ENCODE data around the gene PTGR3.

PTGR3 gene

GRCh38 chr18:75246721-75247610 is 38.0 kb upstream of the PTGR3 start:
- H3K27me3 Mint-ChIP-seq, result no peaks in the 10 kb centered on the region
- H3K27ac Mint-ChIP-seq, result peak overlapping the region; percentile 95
- H3K4me1 Mint-ChIP-seq, result peaks cover 52% of the 10 kb centered on the region
- peak overlapping the region; percentile 86 for H3K4me3 Mint-ChIP-seq
- no peaks in the 10 kb centered on the region for H3K9me3 Mint-ChIP-seq
- ATAC-seq, result no peak
- H3K36me3 Mint-ChIP-seq (ENCODE audit: low read depth), result no peaks in the 10 kb centered on the region
- DNase-seq, result peak; percentile 24

DNA sequence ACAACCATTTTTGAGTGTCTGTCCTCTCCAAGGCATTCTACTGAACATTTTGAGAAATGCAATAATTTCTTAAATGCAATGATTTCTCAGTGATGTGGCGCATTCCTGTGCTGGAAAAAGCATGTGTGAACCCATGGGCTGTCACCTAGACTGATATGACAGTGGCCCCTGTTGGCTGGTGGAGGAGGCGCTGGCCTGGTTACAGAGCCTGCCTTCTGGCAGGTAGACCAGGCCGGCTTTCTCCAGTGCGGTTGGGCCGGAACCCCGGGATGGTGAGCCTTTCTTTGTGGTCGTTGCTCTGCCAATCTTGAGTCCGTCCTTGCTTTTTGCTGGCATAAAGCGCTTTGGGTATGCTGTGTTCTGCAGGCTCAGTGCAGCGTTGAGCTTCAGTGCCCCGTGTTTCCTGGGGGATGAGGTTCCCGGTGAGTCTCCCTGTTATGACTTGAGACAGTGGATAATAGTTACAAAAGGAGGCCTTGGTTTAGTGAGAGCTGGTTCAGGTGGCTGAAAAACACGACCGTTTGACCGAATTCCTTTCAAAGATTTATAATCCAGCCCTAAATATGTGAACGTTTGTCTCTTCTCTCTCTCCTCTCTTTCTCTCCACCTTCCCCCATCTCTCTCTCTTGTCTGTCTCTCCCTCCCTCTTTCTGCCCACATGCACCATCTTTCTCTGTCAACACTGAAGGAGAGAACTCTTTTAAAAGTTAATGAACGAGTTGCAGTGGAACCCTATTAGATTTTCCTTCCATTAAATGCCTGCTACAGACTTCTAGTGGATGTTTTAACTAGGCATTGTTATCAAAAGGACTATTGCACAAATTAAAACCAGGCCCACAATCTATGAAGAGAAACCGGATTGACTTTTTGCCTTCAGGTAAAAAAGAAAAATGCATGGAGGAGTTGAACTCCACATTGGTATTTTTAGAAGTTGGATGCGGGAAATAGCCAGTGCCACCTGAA is 35.7 kb upstream of the PTGR3 start:
- ATAC-seq (peak; percentile 44), DNase-seq (no peak)
- no peaks in the 10 kb centered on the region for H3K27me3 Mint-ChIP-seq
- H3K4me1 Mint-ChIP-seq, result peaks cover 43% of the 10 kb centered on the region
- H3K27ac Mint-ChIP-seq, result no peak overlapping the region
- no peak overlapping the region for H3K4me3 Mint-ChIP-seq
- no peaks in the 10 kb centered on the region for H3K36me3 Mint-ChIP-seq (ENCODE audit: low read depth)
- H3K9me3 Mint-ChIP-seq, result no peaks in the 10 kb centered on the region

GRCh38 chr18:75241705-75242104 is 32.8 kb upstream of the PTGR3 start:
- H3K4me1 Mint-ChIP-seq, result peaks cover 31% of the 10 kb centered on the region
- H3K36me3 Mint-ChIP-seq (ENCODE audit: low read depth), result peaks cover 2% of the 10 kb centered on the region
- H3K27ac Mint-ChIP-seq, result no peak overlapping the region

DNA sequence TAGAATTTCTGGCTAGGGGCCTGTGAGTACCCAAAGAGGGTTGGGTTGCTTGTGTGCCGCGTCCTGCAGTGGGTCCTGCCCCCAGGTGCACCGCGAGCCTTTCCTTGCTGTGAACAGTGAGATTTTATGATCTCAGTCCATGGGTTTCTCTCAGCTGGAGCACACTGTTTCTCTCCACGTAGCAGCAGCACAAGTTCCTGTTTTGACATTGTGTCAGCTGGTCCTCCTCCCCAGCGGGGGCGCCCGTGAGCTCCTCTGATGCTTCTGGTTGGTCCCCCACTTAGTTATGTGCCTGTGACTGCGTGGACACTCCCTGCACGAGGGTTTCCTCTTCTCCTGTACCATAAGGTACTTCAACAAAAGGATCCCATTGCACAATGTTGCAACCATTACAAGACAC is 31.5 kb upstream of the PTGR3 start:
- ATAC-seq (no peak), DNase-seq (no peak)
- Mint-ChIP-seq H3K4me1 (peaks cover 21% of the 10 kb centered on the region), H3K4me3 (no peak overlapping the region), H3K27ac (no peak overlapping the region), H3K9me3 (no peaks in the 10 kb centered on the region), H3K27me3 (no peaks in the 10 kb centered on the region), H3K36me3 (ENCODE audit: low read depth) (peaks cover 7% of the 10 kb centered on the region)

More at GRCh38 chr18:75241705-75242104, 32.8 kb upstream of the PTGR3 start:
- DNase-seq, result no peak
- H3K9me3 Mint-ChIP-seq, result no peaks in the 10 kb centered on the region
- no peak for ATAC-seq
- no peak overlapping the region for H3K4me3 Mint-ChIP-seq
- no peaks in the 10 kb centered on the region for H3K27me3 Mint-ChIP-seq

- Mint-ChIP-seq H3K4me1 (peaks cover 14% of the 10 kb centered on the region), H3K4me3 (no peak overlapping the region)
- ATAC-seq, result no peak
Measured at GRCh38 chr18:75238786-75239185, 29.8 kb upstream of the PTGR3 start.

DNA sequence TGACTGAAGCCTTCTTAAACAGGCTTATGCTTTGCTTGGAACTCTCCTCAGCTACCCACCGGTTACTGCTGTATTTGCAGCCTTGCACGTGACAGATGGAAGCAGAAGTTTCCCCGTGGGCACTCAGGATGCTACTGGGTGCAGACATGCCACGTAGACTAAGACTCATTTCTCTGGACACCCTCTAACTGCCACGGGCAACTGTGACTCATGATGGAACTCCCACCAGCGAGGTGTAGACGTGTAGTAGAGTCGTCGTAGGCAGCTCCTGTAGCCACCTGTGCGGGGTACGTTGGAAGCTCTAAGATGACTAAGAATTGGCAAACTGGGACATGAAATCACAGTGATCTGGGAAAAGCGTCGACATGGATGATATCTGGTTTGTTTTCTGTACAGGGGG is 29.2 kb upstream of the PTGR3 start:
- DNase-seq (no peak), ATAC-seq (peak; percentile 52)
- peaks cover 16% of the 10 kb centered on the region for H3K4me1 Mint-ChIP-seq
- H3K4me3 Mint-ChIP-seq, result no peak overlapping the region
- H3K27ac Mint-ChIP-seq, result no peak overlapping the region
- H3K36me3 Mint-ChIP-seq (ENCODE audit: low read depth), result peaks cover 7% of the 10 kb centered on the region
- no peaks in the 10 kb centered on the region for H3K27me3 Mint-ChIP-seq
- H3K9me3 Mint-ChIP-seq, result no peaks in the 10 kb centered on the region

More at GRCh38 chr18:75238786-75239185, 29.8 kb upstream of the PTGR3 start:
- Mint-ChIP-seq H3K9me3 (no peaks in the 10 kb centered on the region), H3K27ac (no peak overlapping the region), H3K36me3 (ENCODE audit: low read depth) (peaks cover 7% of the 10 kb centered on the region), H3K27me3 (no peaks in the 10 kb centered on the region)
- DNase-seq, result no peak

DNA sequence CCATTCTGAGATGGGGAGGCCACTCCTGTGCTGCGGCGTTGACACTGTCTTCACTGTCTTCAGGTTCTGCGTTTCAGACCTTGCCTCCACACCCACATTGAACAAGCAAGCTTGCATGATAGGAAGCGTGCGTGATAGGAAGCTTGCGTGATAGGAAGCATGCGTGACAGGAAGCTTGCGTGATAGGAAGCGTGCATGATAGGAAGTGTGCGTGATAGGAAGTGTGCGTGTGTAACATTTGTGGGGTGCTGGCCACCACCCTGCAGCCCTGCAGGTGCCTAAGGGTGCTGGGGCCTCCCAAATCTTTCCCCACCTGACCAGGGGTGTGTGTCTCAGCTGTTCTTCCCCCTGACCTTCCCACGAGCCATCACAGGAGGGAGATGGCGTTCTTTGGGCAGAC is 27.0 kb upstream of the PTGR3 start:
- peaks cover 19% of the 10 kb centered on the region for H3K4me1 Mint-ChIP-seq
- H3K27me3 Mint-ChIP-seq, result no peaks in the 10 kb centered on the region
- ATAC-seq, result no peak
- H3K9me3 Mint-ChIP-seq, result no peaks in the 10 kb centered on the region
- H3K27ac Mint-ChIP-seq, result no peak overlapping the region
- peaks cover 7% of the 10 kb centered on the region for H3K36me3 Mint-ChIP-seq (ENCODE audit: low read depth)
- no peak overlapping the region for H3K4me3 Mint-ChIP-seq
- no peak for DNase-seq

DNA sequence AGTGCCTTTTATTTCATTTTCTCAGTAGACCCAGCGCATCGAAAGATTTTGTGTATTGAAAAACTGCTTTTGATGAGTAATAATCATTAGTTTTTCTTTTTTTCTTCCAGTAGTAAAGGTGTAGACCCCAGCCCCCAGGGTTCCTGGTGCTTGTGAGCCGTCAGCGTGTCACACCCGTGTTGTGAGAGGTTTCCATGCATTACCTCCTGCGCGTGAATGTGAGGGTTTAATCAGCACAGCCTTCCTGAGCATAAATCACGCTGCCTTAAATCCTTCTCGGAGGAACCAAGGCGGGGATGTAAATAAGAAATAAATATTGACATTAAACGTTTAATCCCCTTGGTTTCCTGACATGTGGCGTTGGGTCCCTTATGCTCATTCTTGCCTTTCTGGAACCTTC is 26.0 kb upstream of the PTGR3 start:
- ATAC-seq (no peak), DNase-seq (no peak)
- Mint-ChIP-seq H3K36me3 (ENCODE audit: low read depth) (peaks cover 11% of the 10 kb centered on the region), H3K27ac (no peak overlapping the region), H3K4me1 (peaks cover 27% of the 10 kb centered on the region), H3K27me3 (no peaks in the 10 kb centered on the region), H3K9me3 (no peaks in the 10 kb centered on the region), H3K4me3 (no peak overlapping the region)

GRCh38 chr18:75231053-75231406 is 22.1 kb upstream of the PTGR3 start:
- Mint-ChIP-seq H3K27me3 (no peaks in the 10 kb centered on the region), H3K27ac (no peak overlapping the region), H3K4me1 (peaks cover 55% of the 10 kb centered on the region), H3K4me3 (no peak overlapping the region), H3K9me3 (no peaks in the 10 kb centered on the region), H3K36me3 (ENCODE audit: low read depth) (peaks cover 10% of the 10 kb centered on the region)
- ATAC-seq (peak; percentile 30), DNase-seq (no peak)

GRCh38 chr18:75230163-75231052 is 21.5 kb upstream of the PTGR3 start:
- DNase-seq (no peak), ATAC-seq (no peak)
- H3K4me3 Mint-ChIP-seq, result no peak overlapping the region
- no peak overlapping the region for H3K27ac Mint-ChIP-seq
- no peaks in the 10 kb centered on the region for H3K9me3 Mint-ChIP-seq
- H3K27me3 Mint-ChIP-seq, result no peaks in the 10 kb centered on the region
- peaks cover 7% of the 10 kb centered on the region for H3K36me3 Mint-ChIP-seq (ENCODE audit: low read depth)
- peaks cover 57% of the 10 kb centered on the region for H3K4me1 Mint-ChIP-seq

GRCh38 chr18:75229437-75229836 is 20.5 kb upstream of the PTGR3 start:
- H3K4me1 Mint-ChIP-seq, result peaks cover 58% of the 10 kb centered on the region
- no peak for DNase-seq
- ATAC-seq, result no peak
- H3K36me3 Mint-ChIP-seq (ENCODE audit: low read depth), result peaks cover 7% of the 10 kb centered on the region
- no peak overlapping the region for H3K27ac Mint-ChIP-seq
- H3K27me3 Mint-ChIP-seq, result no peaks in the 10 kb centered on the region
- H3K4me3 Mint-ChIP-seq, result no peak overlapping the region
- no peaks in the 10 kb centered on the region for H3K9me3 Mint-ChIP-seq

DNA sequence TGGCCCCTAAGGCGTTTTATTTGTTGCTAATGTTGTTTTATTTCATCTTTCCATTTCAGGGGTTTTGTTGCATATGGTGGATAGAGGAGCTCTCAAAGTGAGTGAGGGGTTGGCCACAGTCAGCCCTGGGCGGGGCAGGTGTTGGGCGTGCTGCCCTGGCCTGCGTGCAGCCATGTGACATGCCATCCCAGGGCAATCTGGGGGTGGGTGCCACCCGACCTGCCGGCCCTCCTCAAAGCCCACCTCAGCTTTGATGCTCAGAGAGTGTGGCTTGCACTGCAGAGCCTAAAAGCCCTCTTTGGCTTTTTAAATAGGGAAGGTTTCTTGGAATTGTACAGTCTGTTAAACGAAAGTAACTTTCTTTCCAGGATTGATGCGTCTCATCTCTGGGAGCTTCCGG is 20.0 kb upstream of the PTGR3 start:
- ATAC-seq, result no peak
- H3K27me3 Mint-ChIP-seq, result no peaks in the 10 kb centered on the region
- H3K4me3 Mint-ChIP-seq, result no peak overlapping the region
- no peaks in the 10 kb centered on the region for H3K9me3 Mint-ChIP-seq
- peaks cover 63% of the 10 kb centered on the region for H3K4me1 Mint-ChIP-seq
- no peak overlapping the region for H3K27ac Mint-ChIP-seq
- H3K36me3 Mint-ChIP-seq (ENCODE audit: low read depth), result peaks cover 7% of the 10 kb centered on the region
- DNase-seq, result no peak

GRCh38 chr18:75227535-75228296 is 18.8 kb upstream of the PTGR3 start:
- H3K36me3 Mint-ChIP-seq (ENCODE audit: low read depth), result peaks cover 7% of the 10 kb centered on the region
- H3K27ac Mint-ChIP-seq, result no peak overlapping the region
- ATAC-seq (no peak), DNase-seq (no peak)
- H3K27me3 Mint-ChIP-seq, result no peaks in the 10 kb centered on the region
- H3K4me1 Mint-ChIP-seq, result peaks cover 70% of the 10 kb centered on the region
- no peaks in the 10 kb centered on the region for H3K9me3 Mint-ChIP-seq
- H3K4me3 Mint-ChIP-seq, result no peak overlapping the region
